Right lung (tissue), 10 donors: Measurements from ENCODE around the gene PPIL1. TPM values are rescaled to one million over a fixed set of nuclear protein-coding genes. Genes with fewer than 3 reads are reported as not detected.

Experiments used
- DNase-seq, 2 donors: peaks; one replicate each; pipeline ENCODE4 v3.0.0-alpha.2; 2013
- long read RNA-seq, 8 donors: transcript quantifications; one replicate each; lab custom pipeline, GENCODE V29; 2026
- polyA plus RNA-seq, 5 donors: library from polyadenylated mRNA; unstranded; fragments of 120-200 nt; gene quantifications; one replicate each; pipeline versions ENCODE4 v1.2.1 to v1.2.3, GENCODE V29; 2013; ENCODE audit warnings: inconsistent platforms in 1 of 5, low replicate concordance in 1 of 5; ENCODE audit not compliant: insufficient read length in 5 of 5, insufficient read depth in 1 of 5

Gene PPIL1
- 10 to 100 TPM; 34.6 to 45.5 (median 39.3) TPM for polyA plus RNA-seq
- long read RNA-seq, donor 1, transcript PPIL1-201 (4 exons, 1,739 nt): major isoform, 23 of 23 reads
- long read RNA-seq, donor 1, partial matches to known transcripts: 0 of 23 reads
- long read RNA-seq, donor 1, other reads (novel, unspliced or antisense): 0 of 23 reads
- long read RNA-seq, donor 2, transcript PPIL1-201 (4 exons, 1,739 nt): major isoform, 16 of 16 reads
- long read RNA-seq, donor 2, partial matches to known transcripts: 0 of 16 reads
- long read RNA-seq, donor 2, other reads (novel, unspliced or antisense): 0 of 16 reads
- long read RNA-seq, donor 3, transcript PPIL1-201 (4 exons, 1,739 nt): major isoform, 15 of 67 reads
- long read RNA-seq, donor 3, partial matches to known transcripts: 40 of 67 reads
- long read RNA-seq, donor 3, other reads (novel, unspliced or antisense): 12 of 67 reads
- long read RNA-seq, donor 4, transcript PPIL1-201 (4 exons, 1,739 nt): major isoform, 12 of 18 reads
- long read RNA-seq, donor 4, partial matches to known transcripts: 6 of 18 reads
- long read RNA-seq, donor 4, other reads (novel, unspliced or antisense): 0 of 18 reads
- long read RNA-seq, donor 5, transcript PPIL1-201 (4 exons, 1,739 nt): major isoform, 30 of 35 reads
- long read RNA-seq, donor 5, partial matches to known transcripts: 5 of 35 reads
- long read RNA-seq, donor 5, other reads (novel, unspliced or antisense): 0 of 35 reads
- long read RNA-seq, donor 6, transcript PPIL1-201 (4 exons, 1,739 nt): major isoform, 18 of 18 reads
- long read RNA-seq, donor 6, partial matches to known transcripts: 0 of 18 reads
- long read RNA-seq, donor 6, other reads (novel, unspliced or antisense): 0 of 18 reads
- long read RNA-seq, donor 7, transcript PPIL1-201 (4 exons, 1,739 nt): major isoform, 11 of 11 reads
- long read RNA-seq, donor 7, partial matches to known transcripts: 0 of 11 reads
- long read RNA-seq, donor 7, other reads (novel, unspliced or antisense): 0 of 11 reads
- long read RNA-seq, donor 8, transcript PPIL1-201 (4 exons, 1,739 nt): major isoform, 14 of 14 reads
- long read RNA-seq, donor 8, partial matches to known transcripts: 0 of 14 reads
- long read RNA-seq, donor 8, other reads (novel, unspliced or antisense): 0 of 14 reads

- DNase-seq: peak; percentile 93 to 94
Measured at GRCh38 chr6:36874443-36875249, at the start of gene PPIL1. Gene PPIL1, minus strand, starts transcription at chr6:36874803. Its CDS starts 31 bp downstream, at chr6:36874772.

- no peak for DNase-seq
Measured at GRCh38 chr6:36924131-36924530, 49.5 kb upstream of the PPIL1 start.

GRCh38 chr6:36920546-36920945, 45.9 kb upstream of the PPIL1 start:
- no peak for DNase-seq

DNA sequence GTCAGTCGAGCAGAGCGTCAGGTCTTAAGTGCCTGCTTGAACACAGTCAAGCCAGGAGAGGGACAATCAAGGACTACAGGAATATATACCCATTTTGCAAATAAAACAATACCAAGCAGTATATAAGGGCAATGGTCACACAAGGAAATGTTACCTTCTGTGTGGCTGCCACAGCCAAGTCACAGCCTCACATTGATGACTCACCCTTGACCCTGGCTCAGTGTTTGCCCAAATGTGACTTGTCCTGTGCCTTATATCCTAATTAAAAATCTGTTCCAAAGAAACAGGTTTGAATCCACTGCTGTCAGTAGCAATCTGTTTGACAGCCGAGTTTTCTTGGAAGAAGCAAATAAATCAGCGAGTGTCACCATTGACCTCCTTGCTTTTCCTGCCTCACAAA, 45.4 kb upstream of the PPIL1 start:
- DNase-seq: no peak

GRCh38 chr6:36917541-36918193, 43.1 kb upstream of the PPIL1 start:
- no peak for DNase-seq

DNA sequence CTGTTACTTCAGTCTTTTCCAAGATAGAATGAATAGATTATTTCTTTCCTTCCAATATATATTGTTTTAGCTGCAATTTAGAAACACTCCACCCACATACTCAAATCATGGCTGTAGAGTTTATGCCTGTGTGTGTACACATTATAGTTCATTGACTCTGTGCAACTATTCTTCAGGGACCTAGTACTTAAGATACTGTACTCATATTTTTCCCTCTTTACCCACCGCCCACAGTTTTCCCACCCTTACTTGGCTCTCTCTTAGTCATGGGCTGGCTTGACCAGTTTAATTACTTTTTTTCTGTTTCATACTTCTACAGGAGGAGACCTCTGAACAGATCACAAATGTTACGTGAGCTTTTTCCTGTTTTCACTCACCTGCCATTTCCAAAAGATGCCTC, 41.5 kb upstream of the PPIL1 start:
- no peak for DNase-seq

DNA sequence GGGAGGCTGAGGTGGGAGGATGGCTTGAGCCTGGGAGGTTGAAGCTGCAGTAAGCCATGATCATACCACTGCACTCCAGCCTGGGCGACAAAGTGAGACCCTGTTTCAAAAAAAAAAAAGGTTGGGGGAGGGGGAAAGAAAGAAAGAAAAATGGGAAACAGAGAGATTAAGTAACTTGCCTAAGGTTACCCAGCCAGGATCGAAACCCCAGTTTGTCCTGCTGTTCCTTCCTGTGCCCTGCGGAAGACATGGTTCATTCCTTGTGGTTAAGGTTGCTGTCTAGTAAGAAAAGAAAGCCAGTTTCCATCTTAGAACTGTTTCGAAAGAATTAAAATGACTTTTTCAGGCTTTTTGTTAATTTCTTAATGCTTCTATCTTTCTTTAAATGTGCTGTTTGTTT, 41.0 kb upstream of the PPIL1 start:
- no peak for DNase-seq

DNA sequence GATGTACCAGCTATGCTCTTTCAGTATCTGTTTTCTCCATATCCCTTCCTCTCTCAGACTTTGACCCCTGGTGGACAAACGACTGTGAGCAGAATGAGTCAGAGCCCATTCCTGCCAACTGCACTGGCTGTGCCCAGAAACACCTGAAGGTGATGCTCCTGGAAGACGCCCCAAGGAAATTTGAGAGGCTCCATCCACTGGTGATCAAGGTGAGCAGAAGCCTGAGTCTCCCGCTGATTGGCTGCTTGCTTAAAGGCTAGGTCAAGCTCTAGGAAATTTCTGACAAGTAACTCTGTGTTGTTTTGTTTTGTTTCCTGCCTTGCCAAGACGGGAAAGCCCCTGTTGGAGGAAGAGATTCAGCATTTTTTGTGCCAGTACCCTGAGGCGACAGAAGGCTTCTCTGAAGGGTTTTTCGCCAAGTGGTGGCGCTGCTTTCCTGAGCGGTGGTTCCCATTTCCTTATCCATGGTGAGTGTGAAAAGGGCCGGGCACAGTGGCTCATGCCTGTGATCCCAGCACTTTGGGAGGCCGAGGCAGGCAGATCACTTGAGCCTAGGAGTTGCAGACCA, 39.7 kb upstream of the PPIL1 start:
- DNase-seq: no peak

DNA sequence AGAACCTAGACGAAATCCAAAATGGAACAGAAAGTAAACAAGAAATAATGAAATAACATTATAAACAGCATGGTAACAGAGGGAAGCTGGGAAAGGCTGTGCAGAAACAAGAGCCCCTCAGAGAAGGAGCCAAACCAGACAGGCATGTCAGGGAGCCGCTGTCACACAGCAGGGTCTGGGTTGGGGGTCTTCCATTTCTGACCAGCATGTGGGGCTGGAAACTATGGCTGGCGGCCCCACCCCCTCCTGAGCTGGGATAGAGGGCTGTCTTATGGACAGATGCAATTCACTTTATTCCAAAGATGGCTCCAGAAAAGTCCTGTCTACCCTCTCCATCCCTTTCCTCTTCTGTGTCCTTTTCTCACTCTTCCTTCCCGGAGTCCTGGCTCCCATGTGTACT, 38.5 kb upstream of the PPIL1 start:
- DNase-seq: no peak

DNA sequence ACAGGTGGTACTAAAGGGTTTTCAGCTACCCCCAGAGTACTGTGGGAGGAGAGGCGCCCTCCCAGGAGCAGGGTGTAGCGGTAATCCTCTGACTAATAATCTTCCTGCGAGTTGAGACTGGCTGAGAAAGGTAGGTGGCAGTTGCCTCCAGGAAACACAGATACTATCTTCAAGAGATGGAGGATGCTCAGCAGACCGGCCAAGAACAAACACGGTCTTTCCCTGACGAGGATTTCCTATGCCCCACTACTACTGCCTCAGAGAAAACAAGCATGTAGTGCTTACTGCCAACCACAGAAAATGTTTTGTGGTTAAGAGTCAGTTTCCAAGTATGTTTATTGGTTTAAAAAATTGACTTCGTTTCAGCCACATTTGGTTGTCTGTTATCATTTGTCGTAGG, 38.0 kb upstream of the PPIL1 start:
- DNase-seq: no peak

GRCh38 chr6:36912030-36912454, 37.4 kb upstream of the PPIL1 start:
- no peak for DNase-seq

DNA sequence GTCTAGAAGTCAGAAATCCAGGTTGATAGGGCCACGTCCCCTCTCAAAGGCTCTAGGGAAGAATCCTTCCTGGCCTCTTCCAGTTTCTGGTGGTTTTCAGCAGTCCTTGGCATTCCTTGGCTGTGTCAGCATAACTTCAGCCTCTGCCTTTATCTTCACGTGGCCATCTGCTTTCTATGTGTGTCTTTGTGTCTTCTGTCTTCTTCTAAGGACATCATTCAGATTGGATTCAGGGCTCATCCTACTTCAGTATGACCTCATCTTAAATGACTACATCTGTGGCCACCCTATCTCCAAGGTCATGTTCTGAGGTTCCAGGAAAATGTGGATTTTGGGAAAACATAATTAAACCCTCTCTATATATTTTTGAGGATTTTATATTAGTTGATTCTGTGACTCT, 34.1 kb upstream of the PPIL1 start:
- DNase-seq: no peak

DNA sequence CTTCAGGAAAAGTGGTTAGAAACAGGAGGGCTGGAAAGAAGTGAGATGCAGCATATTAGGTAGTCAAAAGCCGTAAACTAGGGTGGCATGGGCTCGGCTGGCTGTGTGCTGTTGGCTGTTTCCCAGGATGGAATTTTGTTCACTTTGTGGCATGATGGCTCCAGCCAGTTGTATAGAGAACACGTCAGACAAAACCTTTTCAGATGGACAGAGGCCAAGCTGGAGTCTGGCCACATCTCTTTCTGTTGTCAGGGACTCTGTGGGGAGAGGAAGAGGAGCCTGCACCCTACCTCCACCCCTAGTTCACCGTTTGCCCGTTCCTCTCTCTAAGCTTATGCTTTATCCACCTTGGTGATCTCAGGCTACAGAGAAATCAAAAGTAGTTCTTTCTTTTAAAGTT, 33.2 kb upstream of the PPIL1 start:
- peak in 1 of 2 donors; percentile 47 for DNase-seq

- peak in 1 of 2 donors; percentile 58 for DNase-seq
Measured at GRCh38 chr6:36906539-36907325, 32.1 kb upstream of the PPIL1 start.

DNA sequence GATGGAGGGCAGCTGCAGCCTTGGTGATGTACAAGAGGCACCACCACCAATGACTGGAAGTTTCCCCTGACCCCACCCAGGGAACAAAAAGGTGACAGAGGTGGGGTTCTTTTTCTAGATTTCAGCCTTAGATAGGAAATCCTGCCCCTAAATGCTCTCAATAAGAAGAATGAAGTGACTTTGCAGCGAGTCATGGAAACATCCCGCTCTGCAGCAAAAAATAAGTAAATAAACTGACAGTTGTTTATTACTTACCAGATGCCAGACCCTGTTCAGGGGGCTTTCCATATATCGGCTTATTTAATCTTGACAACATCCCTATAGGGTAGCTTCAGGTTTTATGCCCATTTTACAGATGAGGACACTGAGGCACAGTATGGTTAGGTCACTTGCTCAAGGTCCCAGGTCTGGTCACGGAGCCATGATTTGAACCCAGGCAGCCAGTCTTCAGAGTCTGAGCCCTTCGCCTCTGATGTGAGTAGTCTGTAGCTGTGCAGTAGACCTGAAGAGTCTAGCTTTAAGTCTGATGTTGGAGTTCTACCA, 30.3 kb upstream of the PPIL1 start:
- DNase-seq: no peak

DNA sequence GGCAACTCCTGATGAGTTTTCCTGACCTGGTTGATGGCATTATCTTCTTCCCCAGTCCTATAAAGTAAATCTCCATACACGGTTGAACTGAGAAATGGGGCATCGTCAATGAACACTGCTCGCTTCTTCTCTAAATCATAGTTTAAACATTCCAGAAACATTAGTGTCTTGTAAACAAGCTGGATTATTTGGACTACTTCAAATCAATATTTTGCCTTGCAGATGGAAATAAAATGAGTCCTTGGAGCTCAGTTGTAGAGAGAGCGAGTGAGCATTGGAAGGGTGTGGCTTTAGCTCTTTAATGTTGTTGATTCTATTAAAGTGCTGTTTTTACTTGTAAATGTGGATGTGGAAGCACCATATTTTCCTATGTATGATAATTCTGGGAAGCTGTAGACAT, 29.5 kb upstream of the PPIL1 start:
- no peak for DNase-seq

DNA sequence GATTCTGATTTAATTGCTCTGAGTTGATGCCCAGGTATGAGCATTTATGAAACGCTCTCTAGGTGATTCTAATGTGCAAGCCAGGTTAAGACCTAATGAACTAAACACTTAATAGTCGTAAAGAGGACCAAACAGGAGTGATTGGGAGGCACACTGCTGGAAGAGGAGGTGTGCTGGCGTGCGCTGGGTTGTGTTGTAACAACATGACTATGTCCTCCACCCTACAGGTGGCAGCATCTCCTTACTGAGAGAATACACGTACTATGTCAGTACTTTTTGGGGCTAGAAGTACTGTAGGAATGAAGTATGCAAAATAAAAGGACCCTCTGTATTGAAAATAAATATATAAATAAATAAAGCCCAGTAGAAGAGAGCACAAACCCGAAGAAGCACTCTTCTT, 23.0 kb upstream of the PPIL1 start:
- DNase-seq: no peak

DNA sequence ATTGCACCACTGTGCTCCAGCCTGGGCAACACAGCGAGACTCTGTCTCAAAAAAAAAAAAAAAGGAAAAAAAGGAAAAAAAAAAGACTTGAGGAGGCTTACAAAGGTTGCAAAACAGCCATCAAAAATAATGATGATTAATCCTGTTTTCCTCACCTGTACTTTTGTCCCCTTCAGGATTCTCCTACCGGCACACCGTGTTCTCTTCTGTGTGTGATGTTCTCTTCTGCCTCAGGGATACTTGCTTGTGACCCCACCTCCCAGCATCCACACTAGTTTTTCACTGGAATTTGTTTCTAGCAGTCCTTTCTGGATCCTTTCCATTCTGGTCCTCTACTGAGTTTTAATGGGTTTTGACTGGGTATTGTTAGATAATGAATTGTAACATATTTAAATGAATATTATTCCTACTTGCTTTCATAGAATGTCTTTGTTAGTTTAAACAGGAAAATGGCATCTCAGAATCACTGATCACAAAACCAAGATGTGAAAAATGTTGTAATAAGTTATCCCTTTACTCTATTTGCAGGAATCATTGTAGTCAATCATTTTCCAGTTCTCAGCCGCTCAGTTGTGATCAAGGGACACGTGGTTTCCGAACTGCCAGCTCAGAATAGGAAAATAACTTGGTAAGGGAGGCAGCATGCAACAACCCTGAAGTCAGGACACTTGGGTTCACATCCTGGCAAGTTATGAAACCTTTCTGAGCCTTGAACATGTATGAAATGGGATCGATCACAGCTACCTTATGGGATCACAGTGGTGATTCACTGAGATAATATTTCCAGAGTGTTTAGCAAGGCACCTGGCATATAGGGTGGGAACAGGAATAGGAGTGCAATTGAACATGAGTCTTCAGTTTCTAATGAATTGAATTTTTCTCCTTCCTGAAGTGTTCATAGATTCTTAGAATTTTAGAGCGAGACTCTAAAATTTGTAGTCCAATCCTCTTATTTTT, 19.7 kb upstream of the PPIL1 start:
- DNase-seq: no peak
